OCI-LY7 (cell line): ENCODE results near the gene TAF4. TPM values are rescaled to one million over a fixed set of nuclear protein-coding genes. Genes with fewer than 3 reads are reported as not detected.

Source experiments
- BruUV-seq: library from RNA; stranded (reverse); fragments of 400-500 nt; replicated peaks from 2 replicates; lab custom pipeline; 2021; lab: Mats Ljungman, UMichigan
- CTCF ChIA-PET: fragments of 300-600 bp; sonication (Branson Sonifier 250); formaldehyde crosslinking; loops from one replicate; lab custom pipeline; 2022; ENCODE audit warnings: antibody characterized with exemption; ENCODE audit not compliant: unreplicated experiment; lab: Charles Lee
- POLR2A ChIA-PET: fragments of 300-600 bp; sonication (Branson Sonifier 250); formaldehyde crosslinking; loops from one replicate; lab custom pipeline; 2022; ENCODE audit warnings: antibody characterized with exemption; lab: Charles Lee
- DNase-seq: peaks from one replicate; pipeline ENCODE4 v3.0.0-alpha.2; 2015; ENCODE audit warnings: low spot score
- H2AFZ ChIP-seq: fragments of 200-600 bp; sonication (generic), shearing (Covaris generic); 2 replicates; pipeline ENCODE4 v1.6.1; 2014; ENCODE audit warnings: mild to moderate bottlenecking, antibody characterized with exemption, low read length, moderate library complexity
- H3K27ac ChIP-seq: fragments of 200-600 bp; sonication (generic); 2 replicates; pipeline ENCODE4 v1.5.1; 2014; ENCODE audit warnings: mixed run types, low read depth, mild to moderate bottlenecking, moderate library complexity, low read length, inconsistent platforms; ENCODE audit not compliant: poor library complexity, severe bottlenecking
- H3K36me3 ChIP-seq: fragments of 200-600 bp; sonication (generic); 2 replicates; pipeline ENCODE4 v1.6.1; 2014; ENCODE audit warnings: mild to moderate bottlenecking, antibody characterized with exemption, low read length, moderate library complexity, mixed read lengths; ENCODE audit not compliant: insufficient read depth
- H3K4me1 ChIP-seq: fragments of 200-600 bp; sonication (generic); 2 replicates; pipeline ENCODE4 v1.5.1; 2014; ENCODE audit warnings: mild to moderate bottlenecking, low read length; ENCODE audit not compliant: insufficient read depth, poor library complexity, severe bottlenecking
- H3K4me2 ChIP-seq: fragments of 200-600 bp; sonication (generic); 2 replicates; pipeline ENCODE4 v1.6.1; 2014; ENCODE audit warnings: mild to moderate bottlenecking, low read length
- H3K4me3 ChIP-seq: fragments of 200-600 bp; sonication (generic); 2 replicates; pipeline ENCODE4 v1.5.1; 2014; ENCODE audit warnings: mild to moderate bottlenecking, low read depth, low read length; ENCODE audit not compliant: poor library complexity, severe bottlenecking
- H3K79me2 ChIP-seq: fragments of 200-600 bp; sonication (generic); 2 replicates; pipeline ENCODE4 v1.6.1; 2016; ENCODE audit warnings: low read depth, mild to moderate bottlenecking, low read length, moderate library complexity, mixed read lengths; ENCODE audit not compliant: insufficient read depth
- H3K9me2 ChIP-seq: fragments of 200-600 bp; sonication (generic); 2 replicates; pipeline ENCODE4 v1.6.1; 2016; ENCODE audit warnings: mild to moderate bottlenecking, low read length, mixed read lengths; ENCODE audit not compliant: insufficient read depth
- H3K9me3 ChIP-seq: fragments of 200-600 bp; sonication (generic); 2 replicates; pipeline ENCODE4 v1.6.1; 2014; ENCODE audit warnings: mild to moderate bottlenecking, mixed run types, low read length, mixed read lengths
- H4K20me1 ChIP-seq: fragments of 200-600 bp; sonication (generic); 2 replicates; pipeline ENCODE4 v1.6.1; 2014; ENCODE audit warnings: mild to moderate bottlenecking, antibody characterized with exemption, low read length, moderate library complexity, mixed read lengths; ENCODE audit not compliant: insufficient read depth
- EZH2phosphoT487 ChIP-seq: fragments of 200-600 bp; sonication (generic); IDR thresholded peaks from 2 replicates; pipeline ENCODE4 v1.6.1; 2018; ENCODE audit warnings: low read depth, borderline replicate concordance, mild to moderate bottlenecking, mixed run types, antibody characterized with exemption, low read length, moderate library complexity, mixed read lengths
- intact Hi-C: fragments of 100-400 bp; cut with micrococcal nuclease; formaldehyde crosslinking; loops from one replicate; pipeline ENCODE4 v1.10.0; 2022; ENCODE audit not compliant: unreplicated experiment
- total RNA-seq, 2 experiments: library from RNA; depleted of rRNA in 1 of 2; stranded (reverse); fragments of >200 nt in 1 of 2; shearing (Covaris generic) in 1 of 2; gene quantifications; 2 replicates each; pipeline ENCODE4 v1.2.3, GENCODE V29; 2014 to 2022
- TF ChIP-seq, protein P1 (sequence below): fragments of 200-600 bp; sonication (generic); conservative IDR thresholded peaks from 2 replicates; pipeline ENCODE4 v1.5.1; 2014; ENCODE audit warnings: mild to moderate bottlenecking, antibody characterized with exemption, low read length, moderate library complexity, mixed read lengths

Gene TAF4
- total RNA-seq, 2 experiments from 2014 or later = 11.2 to 38.9 TPM

DNA sequence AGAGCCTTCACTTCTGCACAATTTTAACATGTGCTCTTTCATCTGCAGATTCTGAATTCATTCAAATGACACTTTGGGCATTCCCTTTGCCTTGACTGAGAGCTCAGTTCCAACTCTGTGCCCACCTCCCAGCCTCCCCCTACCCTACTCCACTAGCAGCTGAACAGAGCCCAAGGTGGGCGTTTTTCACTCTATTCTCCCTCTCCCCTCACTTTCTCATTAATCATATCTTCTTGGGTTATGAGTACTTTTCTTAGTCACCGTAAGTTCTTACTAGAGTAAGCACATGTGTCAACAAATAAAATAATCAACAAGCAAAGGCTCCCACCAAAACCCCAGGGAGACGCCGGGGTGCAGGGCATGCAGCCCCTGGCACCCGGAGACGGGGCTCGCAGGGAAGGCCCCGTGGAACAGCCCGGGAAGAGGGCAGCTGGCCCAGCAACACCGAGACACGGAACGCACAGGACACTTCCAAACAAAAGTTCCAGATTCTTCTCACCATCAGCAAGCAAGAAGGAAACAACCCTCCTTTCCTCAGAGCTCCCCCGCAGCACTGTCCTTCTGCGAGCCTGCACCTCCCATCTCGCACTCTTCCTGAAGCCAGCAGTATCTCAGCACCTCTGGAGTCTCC, 34.1 kb downstream of the TAF4 start:
- peak overlapping the region; percentile 95 for H3K27ac ChIP-seq
- H3K36me3 ChIP-seq = peaks cover 4% of the 10 kb centered on the region; the same call in 1 of the 2 replicates
- intact Hi-C loops = no loop called here
- ChIA-PET CTCF (no interaction called here), POLR2A (no interaction called here)
- H4K20me1 ChIP-seq = no peaks in the 10 kb centered on the region
- BruUV-seq = no TSS peak
- TF ChIP-seq EZH2phosphoT487 = no peak
- TF ChIP-seq, protein P1, sequence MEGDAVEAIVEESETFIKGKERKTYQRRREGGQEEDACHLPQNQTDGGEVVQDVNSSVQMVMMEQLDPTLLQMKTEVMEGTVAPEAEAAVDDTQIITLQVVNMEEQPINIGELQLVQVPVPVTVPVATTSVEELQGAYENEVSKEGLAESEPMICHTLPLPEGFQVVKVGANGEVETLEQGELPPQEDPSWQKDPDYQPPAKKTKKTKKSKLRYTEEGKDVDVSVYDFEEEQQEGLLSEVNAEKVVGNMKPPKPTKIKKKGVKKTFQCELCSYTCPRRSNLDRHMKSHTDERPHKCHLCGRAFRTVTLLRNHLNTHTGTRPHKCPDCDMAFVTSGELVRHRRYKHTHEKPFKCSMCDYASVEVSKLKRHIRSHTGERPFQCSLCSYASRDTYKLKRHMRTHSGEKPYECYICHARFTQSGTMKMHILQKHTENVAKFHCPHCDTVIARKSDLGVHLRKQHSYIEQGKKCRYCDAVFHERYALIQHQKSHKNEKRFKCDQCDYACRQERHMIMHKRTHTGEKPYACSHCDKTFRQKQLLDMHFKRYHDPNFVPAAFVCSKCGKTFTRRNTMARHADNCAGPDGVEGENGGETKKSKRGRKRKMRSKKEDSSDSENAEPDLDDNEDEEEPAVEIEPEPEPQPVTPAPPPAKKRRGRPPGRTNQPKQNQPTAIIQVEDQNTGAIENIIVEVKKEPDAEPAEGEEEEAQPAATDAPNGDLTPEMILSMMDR = no peak
- peak overlapping the region; percentile 33 for H3K4me3 ChIP-seq
- peaks cover 38% of the 10 kb centered on the region for H3K4me1 ChIP-seq
- H3K9me3 ChIP-seq = 0 out of 2 replicates have a peak, but pooled peaks cover 7% of the 10 kb centered on the region
- H3K9me2 ChIP-seq = no peaks in the 10 kb centered on the region
- no peak for DNase-seq
- peak overlapping the region; percentile 67 for H3K4me2 ChIP-seq
- peaks cover 87% of the 10 kb centered on the region for H3K79me2 ChIP-seq
- peak overlapping the region; percentile 1; the same call in 1 of the 2 replicates for H2AFZ ChIP-seq

DNA sequence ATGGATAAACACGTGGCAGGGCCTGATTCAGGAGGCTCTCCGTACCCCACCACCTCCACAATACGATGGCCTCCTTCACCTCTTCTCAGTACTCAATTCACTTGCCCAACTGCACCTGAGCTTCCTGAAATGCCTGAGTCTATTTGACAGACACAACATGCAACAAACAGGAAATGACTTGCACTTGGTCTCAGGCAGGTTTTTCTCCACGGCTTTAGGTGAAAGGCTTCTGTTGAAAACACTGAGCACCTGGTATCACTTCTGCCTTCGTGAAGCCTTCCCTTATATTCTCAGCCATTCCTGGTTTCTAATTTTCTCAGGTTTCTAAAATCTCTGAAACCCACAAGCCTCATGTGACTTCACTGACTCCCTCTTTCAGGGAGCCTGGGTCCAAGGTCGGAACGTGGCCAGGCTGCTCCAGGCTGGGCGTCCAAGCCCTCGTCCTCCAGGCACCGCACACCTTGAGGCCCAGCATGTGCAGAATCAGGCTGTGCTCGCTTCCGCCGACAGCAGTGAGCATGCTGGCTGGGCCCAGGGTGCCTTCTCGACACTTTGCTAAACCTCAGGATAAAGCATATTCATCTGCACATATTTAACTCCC, 34.7 kb downstream of the TAF4 start:
- ChIA-PET CTCF (interaction anchor here (0.6 kb wide), 1 partner anchor 16 kb away, joined by 4 read pairs; no protein-coding TSS in a partner anchor), POLR2A (interaction anchor here (0.6 kb wide), 1 partner anchor 170 kb away, joined by 3 read pairs; no protein-coding TSS in a partner anchor)
- DNase-seq = peak; percentile 88
- no TSS peak for BruUV-seq
- Histone ChIP-seq H3K36me3 (peaks cover 11% of the 10 kb centered on the region; the same call in 1 of the 2 replicates), H3K79me2 (peaks cover 86% of the 10 kb centered on the region), H2AFZ (peak overlapping the region; percentile 1; the same call in 1 of the 2 replicates), H3K4me3 (peak overlapping the region; percentile 33), H3K27ac (peak overlapping the region; percentile 95), H3K4me1 (peaks cover 38% of the 10 kb centered on the region), H3K9me2 (no peaks in the 10 kb centered on the region), H4K20me1 (no peaks in the 10 kb centered on the region), H3K9me3 (0 out of 2 replicates have a peak, but pooled peaks cover 7% of the 10 kb centered on the region), H3K4me2 (peak overlapping the region; percentile 67)
- intact Hi-C loops = no loop called here
- TF ChIP-seq, protein P1 = no peak
- TF ChIP-seq EZH2phosphoT487 = no peak
